ENCODE results near the gene VPS13D. TPM values are rescaled to one million over a fixed set of nuclear protein-coding genes. Genes with fewer than 3 reads are reported as not detected.
"Not testable (repeated sequence)": the region's sequence is repeated elsewhere in the genome, so short reads cannot be mapped to it uniquely, and the experiment has no call there.

VPS13D gene
- total RNA-seq, 1 experiment from 2014 or later: 13.6 TPM

DNA sequence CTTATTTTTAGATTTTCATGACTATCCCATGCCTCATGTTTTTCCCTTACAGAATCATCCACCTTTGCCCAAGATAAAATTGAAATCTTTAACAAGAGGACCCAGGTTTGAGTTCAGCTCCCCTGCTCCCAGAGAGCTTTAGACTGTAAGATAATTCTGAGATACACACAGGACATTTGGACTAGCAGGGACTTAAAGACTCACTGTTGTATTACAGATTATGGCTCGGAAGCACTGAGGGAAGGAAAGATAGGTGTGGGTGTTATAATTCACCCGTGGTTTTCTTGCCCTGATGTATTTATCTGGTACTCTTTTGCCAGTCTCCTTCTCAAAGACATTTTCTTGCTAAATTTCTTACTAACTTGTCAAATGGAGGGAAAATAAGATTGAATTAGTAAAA lies 238.5 kb downstream of the VPS13D start:
- DNase-seq (ENCODE audit: low read depth): no peak

DNA sequence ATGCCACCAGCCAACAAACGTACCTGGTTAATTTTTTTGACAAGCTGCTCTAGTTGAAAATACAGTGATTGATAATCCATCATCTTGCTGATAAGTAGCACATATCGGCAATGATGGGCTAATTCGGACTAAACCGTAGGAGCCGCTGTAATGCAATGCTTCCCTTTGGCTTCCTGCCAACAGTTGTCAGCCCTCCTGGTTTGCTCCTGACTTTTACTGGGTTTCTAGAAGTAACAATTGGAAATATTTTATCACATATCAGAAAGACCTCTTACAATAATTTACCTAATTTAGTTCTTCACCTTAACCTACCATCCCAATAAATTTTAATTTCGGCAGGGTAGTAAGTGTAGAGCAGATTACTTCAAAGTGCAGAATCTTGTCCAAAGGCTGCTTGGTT lies 239.7 kb downstream of the VPS13D start:
- no peak for DNase-seq (ENCODE audit: low read depth)

DNA sequence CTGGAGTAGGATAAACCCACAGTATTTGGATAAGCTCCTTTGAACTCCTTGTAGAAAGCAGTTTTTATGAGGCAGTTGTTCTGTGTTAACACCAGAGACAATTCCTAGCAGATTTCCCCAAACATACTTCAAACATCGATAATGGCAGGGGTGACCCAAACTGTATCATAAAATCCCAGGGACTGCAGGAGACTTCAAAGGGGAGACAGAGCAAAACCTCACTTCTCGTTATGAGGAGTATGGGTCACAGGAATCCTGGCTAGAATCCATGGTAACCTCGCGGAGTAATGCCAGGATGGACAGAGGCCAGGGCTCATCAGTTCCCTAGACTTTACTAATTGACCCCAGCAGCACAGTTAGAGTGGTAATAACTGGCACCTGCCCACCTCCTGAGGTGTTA lies 240.2 kb downstream of the VPS13D start:
- DNase-seq (ENCODE audit: low read depth): no peak

DNA sequence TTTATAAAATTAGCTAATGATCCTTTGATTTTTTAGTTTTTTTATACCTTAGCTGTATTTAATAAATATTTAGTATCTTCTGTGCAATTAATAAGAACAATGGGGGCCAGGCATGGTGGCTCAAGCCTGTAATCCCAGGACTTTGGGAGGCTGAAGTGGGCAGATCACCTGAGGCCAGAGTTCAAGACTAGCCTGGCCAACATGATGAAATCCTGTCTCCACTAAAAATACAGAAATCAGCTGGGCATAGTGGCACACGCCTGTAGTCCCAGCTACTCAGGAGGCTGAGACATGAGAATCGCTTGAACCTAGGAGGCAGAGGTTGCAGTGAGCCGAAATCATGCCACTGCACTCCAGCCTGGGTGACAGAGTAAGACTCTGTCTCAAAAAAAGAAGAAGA lies 241.1 kb downstream of the VPS13D start:
- DNase-seq (ENCODE audit: low read depth): not testable (repeated sequence)

DNA sequence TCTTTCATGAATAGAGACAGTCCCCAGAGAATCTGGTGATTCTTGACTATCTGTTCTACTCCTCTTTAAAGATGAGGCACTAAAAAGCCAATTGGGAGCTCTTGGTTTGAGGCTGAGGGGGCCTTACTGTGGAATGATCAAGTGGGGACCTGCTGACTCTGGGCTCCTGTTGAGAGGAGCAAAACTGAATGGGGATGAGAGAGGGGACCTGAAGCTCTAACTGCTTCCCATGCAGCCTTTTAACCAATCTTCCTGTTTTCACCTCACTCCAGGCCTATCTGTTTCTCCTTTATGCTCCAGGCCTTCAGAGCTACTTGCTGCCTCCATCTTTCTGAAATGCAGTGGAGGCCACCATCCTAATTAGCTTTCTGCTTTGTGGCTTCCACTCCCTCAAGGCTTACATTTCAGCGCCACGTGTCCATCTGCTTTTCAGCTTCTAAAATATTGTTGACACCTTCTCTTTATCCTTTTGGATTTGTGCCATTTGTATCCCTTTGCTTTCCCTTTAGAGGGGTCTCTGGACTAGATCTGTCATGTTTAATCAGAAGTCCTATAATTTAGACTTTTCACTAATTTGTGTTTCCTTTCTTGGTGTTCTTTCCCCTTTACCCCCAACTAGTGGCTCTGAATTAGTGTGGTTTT lies 242.4 kb downstream of the VPS13D start:
- no peak for DNase-seq (ENCODE audit: low read depth)

DNA sequence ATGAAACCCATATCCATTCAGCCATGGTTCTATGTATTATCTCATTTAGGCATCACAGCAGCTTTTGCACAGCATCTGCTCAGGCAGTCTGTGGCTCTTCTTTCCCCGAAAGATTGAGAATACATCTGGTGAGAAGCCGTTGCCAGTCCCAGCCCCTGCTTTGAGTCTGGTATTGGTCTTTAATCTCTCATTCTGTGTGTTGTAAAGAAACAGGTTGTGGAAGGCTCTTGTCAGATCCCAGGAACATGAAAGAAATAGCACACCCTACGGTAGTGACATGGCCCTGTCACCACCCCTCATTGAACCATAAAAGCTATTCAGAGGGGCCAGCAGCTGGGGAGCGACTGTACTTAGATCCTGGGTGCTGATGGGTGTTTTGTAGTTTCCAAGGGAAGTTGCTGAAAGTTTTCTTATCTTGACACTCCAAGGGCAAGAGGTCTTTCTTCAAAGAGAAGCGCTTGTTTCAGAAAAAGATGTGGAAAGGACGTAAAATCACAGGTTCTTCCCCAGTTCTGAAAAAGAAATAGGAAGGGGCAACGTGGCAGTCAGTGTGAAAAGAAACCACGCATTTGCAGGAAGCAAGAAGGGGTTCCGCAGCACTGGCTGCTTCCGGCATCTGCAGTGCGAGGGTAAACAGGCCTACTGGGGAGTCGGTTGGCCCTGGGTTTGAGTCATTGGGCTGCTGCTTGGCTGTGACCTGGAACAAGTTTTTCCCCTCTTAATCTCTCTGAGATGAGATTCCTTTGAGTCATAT lies 243.1 kb downstream of the VPS13D start:
- no peak for DNase-seq (ENCODE audit: low read depth)

DNA sequence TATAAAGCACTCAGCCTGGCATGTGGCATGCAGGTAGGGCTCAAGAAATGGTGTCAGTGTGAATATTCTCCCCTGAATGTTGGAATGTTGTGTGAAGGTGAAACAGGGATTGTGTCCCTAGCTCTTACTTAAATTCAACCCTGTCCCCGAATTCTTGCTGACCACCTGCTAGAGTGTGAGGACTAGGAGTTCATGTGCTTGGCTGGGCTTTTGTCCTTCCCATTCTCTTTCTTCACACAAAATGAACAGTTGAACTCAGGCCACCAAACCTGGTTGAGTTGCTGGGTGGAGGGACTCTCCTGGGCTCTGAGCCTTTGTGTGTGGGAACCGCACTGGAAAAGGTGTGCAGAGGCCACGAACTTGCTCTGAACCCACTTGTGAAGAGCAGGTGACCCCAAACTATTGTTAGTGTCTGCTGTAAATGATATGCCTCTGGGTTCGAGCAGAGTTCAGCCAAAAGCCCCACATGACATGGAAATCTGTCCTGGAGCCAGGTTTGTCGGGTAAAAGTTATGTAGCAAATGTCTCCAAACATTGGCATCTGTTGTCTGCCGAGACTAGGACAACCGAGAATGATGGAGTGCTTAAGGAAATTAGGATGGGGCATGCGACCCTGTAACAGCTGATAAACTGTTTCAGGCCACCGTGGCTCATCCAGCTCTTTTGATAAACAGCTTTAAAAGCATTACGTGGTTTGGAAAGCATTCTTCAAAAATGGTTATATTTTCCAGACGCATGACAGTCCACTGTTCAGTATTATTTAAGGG lies 243.9 kb downstream of the VPS13D start:
- DNase-seq (ENCODE audit: low read depth): peak; percentile 29

DNA sequence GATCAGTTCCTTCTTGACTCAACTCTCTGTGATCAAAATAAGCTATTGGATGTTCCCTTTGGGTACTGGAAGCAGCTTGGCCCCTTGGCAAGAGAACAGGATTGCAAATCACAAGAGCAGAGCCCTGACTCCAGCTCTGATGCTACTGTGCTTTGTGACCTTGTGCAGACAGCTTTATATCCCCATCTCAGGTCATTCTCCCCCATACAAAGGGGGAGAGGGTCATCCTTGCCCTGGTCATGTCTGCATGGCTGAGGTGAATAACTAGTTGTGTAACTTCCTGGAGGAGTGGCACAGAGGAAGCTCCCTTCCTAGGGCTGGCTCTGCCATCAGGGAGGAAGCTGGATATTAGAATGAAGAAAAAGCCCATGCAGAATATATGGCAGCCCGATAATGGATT lies 245.3 kb downstream of the VPS13D start:
- DNase-seq (ENCODE audit: low read depth): no peak

DNA sequence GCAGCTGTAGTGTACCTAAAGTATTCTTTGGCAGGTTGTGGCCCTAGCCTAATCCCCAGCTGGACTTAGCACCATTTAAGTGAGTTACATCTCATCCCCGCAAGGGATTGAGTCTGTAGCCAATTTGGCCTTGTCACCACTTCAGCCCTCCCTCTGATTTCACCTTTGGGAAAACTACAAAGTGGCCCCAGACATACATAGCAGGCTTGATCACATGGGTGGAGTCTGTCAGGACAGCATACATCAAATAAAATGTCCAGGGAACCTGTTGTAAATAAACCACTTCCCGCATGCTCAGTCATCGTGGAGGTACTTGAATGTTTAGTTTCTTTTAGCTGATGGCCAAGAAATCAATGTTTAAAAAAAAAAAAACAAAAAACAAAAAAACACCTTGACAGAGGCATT lies 245.7 kb downstream of the VPS13D start:
- no peak for DNase-seq (ENCODE audit: low read depth)

DNA sequence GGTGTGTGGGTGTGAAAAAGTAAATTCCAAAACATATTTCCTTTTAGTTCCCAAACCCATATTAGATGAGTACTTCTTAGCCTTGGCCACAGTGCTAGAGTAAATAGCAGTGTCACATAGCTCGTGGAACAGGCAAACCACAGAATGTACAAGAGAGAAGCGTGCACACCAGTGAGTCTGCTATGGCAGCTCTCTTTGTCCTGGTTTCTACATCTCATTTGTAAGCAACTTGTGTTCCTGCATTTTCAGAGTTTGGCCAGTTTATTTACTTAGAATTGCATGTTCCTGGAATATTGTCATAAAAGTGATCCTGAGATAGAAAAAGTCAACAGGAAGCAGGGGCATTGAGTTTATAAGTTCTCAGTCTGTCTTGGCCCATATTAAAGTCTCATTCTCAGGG lies 246.1 kb downstream of the VPS13D start:
- no peak for DNase-seq (ENCODE audit: low read depth)

DNA sequence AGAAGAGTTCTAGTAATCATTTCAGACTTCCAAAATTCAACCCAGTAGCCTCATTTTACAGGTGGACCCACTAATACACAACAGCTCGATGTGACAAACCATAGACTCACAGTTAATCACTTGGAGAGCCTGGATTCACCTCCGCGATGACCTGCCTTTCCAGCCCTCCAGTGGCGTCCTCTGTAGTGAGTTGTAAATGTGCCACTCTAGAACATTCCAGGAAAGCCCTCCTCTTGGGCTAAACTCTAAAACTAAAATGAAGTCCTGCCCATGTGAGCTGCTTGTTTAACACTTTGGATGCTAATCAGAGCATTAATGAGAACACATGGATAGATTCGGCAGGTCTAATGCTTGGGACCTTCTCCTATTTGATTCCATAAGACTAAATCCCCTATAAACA lies 247.5 kb downstream of the VPS13D start:
- no peak for DNase-seq (ENCODE audit: low read depth)

DNA sequence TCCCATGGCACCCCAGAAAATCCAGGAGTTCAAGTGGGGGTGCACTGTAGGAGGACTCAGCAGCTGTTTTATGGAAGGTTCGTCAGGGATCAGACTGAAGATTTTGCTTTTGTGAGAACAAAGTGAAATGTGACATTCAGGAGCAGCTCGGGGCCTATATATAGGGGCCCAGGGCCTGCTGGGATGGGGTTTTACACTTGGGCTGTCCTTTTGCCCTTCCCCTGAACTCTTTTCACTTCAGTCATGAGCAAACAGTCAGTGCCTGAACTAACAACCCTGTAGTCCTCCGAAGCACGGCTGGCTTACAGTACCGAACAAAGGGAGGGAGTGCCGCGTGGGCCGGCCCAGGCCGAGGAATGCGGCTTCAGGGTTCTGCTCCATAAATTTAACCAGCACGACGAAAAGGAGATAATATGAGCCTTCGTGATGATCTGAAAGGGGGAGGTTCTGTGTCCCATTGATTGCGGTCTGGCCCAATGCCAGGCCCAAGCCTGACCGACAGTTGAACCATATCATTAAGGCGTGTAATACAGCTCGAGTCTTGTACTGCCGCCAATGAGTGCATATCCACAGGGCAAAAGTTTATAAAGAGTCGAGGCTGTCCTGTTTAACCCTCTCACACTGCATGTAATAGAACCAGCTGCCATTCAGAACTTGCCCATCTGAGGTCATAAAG lies 248.2 kb downstream of the VPS13D start:
- DNase-seq (ENCODE audit: low read depth): peak; percentile 100

DNA sequence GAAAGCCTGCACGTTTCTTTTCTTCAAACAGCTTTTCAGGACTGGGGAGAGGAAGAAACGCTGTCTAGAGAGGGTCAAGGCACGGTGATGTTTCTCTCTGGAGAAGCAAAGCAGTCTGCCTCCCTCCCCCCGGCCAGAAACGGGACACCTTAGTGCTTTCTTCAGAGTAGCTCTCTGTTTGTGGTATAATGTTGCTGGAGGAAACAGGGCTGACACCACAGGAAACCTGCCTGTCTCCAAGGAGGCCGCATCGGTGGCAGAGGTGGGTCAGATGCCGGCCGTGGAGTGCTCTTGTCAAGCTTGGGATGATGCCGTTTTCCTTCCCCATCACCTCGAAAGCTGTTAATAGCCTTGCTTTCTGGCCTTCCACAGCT lies 248.8 kb downstream of the VPS13D start:
- no peak for DNase-seq (ENCODE audit: low read depth)

DNA sequence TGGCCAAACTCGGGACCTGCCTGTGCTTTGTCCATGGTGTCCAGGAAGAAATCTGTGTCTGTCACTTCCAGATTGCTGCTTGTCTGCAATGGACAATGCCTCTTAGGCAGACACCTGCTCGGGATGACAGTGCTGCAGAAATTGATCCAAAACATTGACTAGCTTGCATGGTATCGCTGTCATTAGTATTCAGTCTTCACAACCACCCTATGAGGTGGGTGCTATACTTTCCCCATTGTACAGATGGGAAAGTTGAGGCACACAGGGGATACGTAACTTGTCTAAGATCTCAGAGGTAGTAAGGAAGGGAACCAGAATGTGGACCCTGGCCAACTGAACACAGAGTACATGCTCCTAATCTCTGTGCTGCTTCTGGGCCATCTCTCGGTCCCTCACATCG lies 249.5 kb downstream of the VPS13D start:
- no peak for DNase-seq (ENCODE audit: low read depth)

DNA sequence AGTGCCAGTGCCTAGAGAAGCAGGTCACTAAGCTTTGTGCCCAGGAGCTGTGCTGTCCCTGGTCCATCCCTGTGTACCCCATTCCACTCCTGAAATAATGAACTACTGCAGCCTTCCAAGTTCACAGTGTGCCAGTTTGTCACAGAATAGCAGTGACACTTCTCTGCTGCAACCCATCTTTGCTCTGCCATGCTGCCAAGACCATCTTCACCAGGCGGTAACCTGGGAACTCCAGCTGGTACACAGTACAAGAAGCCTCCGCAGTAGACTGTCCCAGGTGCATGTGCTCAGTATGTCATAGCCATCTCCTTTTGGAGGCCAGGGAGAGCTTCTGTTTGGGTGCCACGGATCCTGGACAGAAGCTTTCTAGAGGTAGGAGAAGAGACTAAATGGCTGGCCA lies 250.2 kb downstream of the VPS13D start:
- DNase-seq (ENCODE audit: low read depth): no peak

DNA sequence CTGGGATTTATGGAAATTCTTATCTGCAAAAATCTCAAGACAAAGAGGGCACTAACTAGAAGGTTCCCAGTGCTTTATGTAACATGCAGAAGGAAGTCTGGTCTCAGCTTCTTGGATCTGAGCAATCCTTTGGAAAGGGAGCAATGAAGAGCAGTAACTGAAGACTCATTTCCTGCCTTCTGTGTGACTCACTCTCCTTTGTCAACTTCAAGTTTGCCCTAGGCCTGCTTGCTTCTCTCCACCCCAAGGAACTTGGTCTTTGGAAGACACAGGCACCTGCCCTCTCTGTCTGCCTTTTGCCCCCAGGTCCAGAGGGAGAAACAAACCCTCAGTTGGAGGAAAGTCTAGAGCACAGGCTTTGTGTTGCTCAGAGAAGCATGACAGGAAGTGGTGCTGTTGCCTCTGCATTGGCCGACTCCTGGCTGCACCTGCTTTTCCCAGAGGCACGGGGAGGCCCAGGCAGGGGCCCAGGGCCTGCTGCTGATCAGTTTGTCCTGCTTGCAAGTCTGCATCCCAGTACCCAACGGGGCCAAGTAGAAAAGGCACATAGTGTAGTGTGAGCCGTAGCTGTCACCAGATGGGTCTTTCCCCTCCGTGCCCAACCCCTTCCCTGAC lies 251.0 kb downstream of the VPS13D start:
- DNase-seq (ENCODE audit: low read depth): peak; percentile 98

DNA sequence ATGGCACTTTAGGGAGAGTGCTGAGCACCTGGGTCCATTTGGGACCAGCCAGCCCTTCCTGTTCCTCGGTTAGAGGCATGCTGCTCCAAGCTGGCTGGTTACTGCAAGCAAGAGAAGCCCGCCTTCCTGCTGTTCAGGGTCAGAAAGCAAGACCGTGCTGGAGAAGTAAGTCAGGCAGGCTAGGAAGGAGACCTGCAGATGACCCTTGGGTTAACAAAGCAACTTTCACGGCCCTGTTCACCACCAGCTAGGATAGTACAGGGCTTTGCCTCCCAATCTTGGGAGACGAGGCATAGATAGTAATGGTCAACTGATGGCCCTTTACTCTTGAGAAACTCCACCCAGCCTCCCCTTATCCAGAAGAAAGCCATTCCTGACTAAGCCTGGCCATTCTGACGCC lies 252.1 kb downstream of the VPS13D start:
- DNase-seq (ENCODE audit: low read depth): no peak

DNA sequence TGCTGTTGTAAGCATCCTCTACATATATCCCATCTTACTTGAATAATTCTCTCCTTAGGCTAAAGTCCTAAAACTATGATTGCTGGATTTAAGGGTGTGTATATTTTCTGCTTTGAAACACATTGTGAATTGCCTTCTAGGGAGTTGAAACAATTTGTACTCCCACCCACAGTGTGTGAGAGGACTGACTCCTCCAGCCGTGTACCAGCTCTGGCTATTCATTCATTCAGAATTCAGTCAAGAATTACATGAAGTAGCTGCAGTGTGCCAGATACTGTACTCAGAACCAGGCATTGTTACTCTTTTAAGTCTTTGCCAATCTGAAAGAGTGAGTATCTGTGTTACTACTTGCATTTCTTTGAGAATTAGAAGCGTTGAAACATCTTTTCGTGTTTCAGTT lies 253.2 kb downstream of the VPS13D start:
- no peak for DNase-seq (ENCODE audit: low read depth)

DNA sequence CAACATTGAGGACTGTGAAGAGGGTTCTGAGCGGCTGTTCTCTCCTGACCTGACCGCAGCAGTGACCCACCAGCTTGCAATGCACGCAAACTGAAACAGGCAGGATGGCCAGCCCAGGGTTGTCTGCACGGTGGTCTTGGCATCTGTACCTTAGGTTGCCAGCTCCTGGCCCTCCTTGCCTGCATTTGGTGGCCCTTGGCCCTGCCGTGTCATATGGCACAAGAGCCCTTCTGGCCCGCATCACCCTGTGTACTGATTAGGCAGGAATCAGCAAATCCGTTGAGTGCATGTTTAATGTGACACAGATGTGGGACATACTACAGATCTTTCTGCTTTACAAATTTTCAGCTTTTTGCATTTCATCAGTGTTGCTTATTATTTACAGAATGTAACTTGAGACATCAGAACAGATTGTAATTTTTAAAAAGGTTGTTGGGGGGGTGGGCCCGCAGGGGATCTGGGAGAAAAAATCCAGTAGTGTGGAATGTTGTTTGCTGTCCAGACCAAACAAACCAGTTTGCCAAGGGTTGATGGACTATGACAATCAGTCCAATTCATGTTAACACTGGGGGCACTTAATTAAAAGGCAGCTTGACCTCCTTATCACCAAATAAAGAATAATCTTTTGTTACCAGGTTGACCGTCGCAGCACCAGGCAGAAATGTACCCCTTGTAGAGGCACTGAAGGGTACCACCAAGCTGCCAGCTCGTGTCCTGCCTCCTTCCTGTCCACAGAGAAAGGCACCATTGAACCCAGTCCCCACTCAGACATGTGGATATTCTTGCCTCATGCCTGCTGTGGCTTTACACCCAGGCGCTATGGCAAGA lies 255.6 kb downstream of the VPS13D start:
- peak; percentile 47 for DNase-seq (ENCODE audit: low read depth)

DNA sequence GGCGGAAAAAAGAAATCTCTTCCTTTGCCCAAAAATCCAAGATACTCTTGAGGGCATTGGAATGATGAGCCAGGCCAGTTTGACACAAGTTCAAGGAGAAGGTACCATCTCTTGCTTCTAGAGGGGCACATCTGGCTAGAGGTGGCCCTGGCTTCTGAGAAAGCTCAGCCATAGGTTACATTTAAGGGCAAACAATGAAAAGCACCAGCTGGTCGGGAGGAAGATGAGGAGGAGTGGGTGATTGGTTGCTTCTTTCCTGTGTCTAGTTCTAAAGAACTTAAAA lies 256.2 kb downstream of the VPS13D start:
- DNase-seq (ENCODE audit: low read depth): no peak

DNA sequence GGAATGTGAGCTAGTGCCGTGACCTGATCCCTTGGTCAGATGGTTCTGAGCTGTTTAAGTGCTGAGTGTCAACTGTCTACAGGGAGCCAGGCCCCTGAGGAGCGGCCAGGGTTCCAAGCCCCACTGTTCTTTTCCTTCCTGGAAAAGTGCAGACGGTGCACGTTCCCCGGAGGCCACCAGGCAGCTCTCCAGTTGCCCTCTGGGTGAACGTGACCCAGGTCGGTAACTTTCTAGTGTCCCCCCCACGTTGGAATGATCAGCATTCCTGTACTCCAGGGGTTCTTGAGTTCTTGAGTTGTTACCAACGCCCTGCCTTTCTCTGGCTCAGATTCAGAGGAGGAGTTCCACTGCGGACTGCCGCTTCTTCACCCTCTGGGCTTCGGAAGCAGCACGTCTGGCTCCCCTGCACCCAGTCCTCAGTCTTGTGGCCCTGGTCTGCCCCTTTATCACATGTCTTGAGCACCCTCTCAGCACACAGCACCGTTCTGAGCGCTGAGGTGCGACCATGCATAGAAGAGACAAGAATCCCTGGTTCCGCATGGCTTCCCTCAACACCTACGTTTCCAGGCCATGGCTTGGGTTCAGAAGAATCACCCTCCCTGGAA lies 256.7 kb downstream of the VPS13D start:
- no peak for DNase-seq (ENCODE audit: low read depth)
